Glutamatergic neuron (in vitro differentiated cells): ENCODE data around the gene TARDBP. TPM values are rescaled to one million over a fixed set of nuclear protein-coding genes. Genes with fewer than 3 reads are reported as not detected.

ENCODE experiments used
- DNase-seq: peaks from one replicate; pipeline ENCODE4 v3.0.0; 2022
- H3K27ac Mint-ChIP-seq: one replicate; pipeline ENCODE4 v1.8.0; 2020; ENCODE audit warnings: mild to moderate bottlenecking, mixed read lengths, inconsistent platforms; ENCODE audit not compliant: unreplicated experiment
- H3K27me3 Mint-ChIP-seq: one replicate; pipeline ENCODE4 v1.8.0; 2020; ENCODE audit warnings: mild to moderate bottlenecking, moderate library complexity, mixed read lengths, inconsistent platforms; ENCODE audit not compliant: unreplicated experiment
- H3K36me3 Mint-ChIP-seq: one replicate; pipeline ENCODE4 v1.8.0; 2020; ENCODE audit warnings: mild to moderate bottlenecking, mixed read lengths, inconsistent platforms; ENCODE audit not compliant: unreplicated experiment
- H3K4me1 Mint-ChIP-seq: one replicate; pipeline ENCODE4 v1.8.0; 2020; ENCODE audit warnings: mild to moderate bottlenecking, low read depth, mixed read lengths, inconsistent platforms; ENCODE audit not compliant: unreplicated experiment
- H3K4me3 Mint-ChIP-seq: one replicate; pipeline ENCODE4 v1.8.0; 2020; ENCODE audit warnings: mild to moderate bottlenecking, mixed read lengths, inconsistent platforms; ENCODE audit not compliant: unreplicated experiment
- H3K9me3 Mint-ChIP-seq: one replicate; pipeline ENCODE4 v1.8.0; 2020; ENCODE audit warnings: mild to moderate bottlenecking, moderate library complexity, mixed read lengths, inconsistent platforms; ENCODE audit not compliant: unreplicated experiment
- total RNA-seq: library from RNA; stranded (reverse); fragmentation: NEBNext Ultra II Directional; extraction: Animal tissue kit (Norgen Biotek cat#: 25700); gene quantifications from one replicate; pipeline ENCODE4 v1.2.1, GENCODE V29; 2021; ENCODE audit not compliant: unreplicated experiment
- TF ChIP-seq, protein P1 (sequence below): fragments of 200-600 bp; sonication (generic); IDR thresholded peaks from one replicate; pipeline ENCODE4 v1.5.0; 2021; ENCODE audit not compliant: partially characterized antibody, unreplicated experiment

TARDBP gene
- total RNA-seq, 1 donor from 2014 or later: 161 TPM

GRCh38 chr1:11026052-11026451, 13.6 kb downstream of the TARDBP start:
- H3K9me3 Mint-ChIP-seq: no peaks in the 10 kb centered on the region
- TF ChIP-seq, protein P1, sequence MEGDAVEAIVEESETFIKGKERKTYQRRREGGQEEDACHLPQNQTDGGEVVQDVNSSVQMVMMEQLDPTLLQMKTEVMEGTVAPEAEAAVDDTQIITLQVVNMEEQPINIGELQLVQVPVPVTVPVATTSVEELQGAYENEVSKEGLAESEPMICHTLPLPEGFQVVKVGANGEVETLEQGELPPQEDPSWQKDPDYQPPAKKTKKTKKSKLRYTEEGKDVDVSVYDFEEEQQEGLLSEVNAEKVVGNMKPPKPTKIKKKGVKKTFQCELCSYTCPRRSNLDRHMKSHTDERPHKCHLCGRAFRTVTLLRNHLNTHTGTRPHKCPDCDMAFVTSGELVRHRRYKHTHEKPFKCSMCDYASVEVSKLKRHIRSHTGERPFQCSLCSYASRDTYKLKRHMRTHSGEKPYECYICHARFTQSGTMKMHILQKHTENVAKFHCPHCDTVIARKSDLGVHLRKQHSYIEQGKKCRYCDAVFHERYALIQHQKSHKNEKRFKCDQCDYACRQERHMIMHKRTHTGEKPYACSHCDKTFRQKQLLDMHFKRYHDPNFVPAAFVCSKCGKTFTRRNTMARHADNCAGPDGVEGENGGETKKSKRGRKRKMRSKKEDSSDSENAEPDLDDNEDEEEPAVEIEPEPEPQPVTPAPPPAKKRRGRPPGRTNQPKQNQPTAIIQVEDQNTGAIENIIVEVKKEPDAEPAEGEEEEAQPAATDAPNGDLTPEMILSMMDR: no peak
- H3K27ac Mint-ChIP-seq: no peak overlapping the region
- DNase-seq: no peak
- H3K27me3 Mint-ChIP-seq: peaks cover 3% of the 10 kb centered on the region
- H3K36me3 Mint-ChIP-seq: peaks cover 6% of the 10 kb centered on the region
- no peaks in the 10 kb centered on the region for H3K4me1 Mint-ChIP-seq
- no peak overlapping the region for H3K4me3 Mint-ChIP-seq

DNA sequence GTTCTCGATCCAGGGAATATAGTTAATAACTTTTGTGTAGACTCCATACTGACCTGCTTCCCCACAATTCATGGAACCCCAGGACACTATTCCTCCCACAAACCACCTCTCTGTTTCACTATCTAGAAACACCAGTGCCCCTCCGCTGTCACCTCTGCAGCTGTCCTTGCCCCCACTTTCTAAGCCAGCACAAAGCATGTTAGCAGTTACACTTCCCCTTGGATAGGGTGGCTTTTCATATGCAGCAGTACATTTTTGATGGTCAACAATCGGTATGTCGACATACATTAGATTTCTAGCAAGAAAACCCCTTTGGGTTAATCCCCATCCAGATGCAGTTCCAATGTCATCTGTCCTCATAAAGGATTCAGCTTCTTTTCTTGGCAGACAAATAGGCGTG, 14.4 kb downstream of the TARDBP start:
- no peak for DNase-seq
- Mint-ChIP-seq H3K36me3 (peaks cover 5% of the 10 kb centered on the region), H3K9me3 (no peaks in the 10 kb centered on the region), H3K4me3 (no peak overlapping the region), H3K4me1 (no peaks in the 10 kb centered on the region), H3K27me3 (peaks cover 3% of the 10 kb centered on the region), H3K27ac (peak overlapping the region; percentile 49)
- TF ChIP-seq, protein P1: no peak

DNA sequence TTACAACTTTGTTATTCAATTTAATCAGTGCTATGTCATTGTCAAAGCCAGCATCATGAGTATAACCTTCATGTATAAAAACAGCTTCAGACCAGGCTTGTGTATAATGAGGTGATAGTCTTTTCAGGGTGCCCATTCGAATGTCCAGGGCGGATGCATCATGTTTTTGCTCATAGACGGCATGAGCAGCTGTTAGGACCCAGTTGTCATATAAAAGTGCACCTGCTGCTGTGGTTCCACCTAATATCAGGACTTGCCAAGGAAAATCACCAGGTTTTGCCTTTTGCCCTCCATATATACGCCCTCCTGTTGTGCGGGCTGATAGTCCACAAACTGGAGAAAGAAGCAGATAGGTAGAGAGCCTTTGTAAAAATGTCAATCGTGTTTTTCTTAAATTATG, 14.9 kb downstream of the TARDBP start:
- Mint-ChIP-seq H3K36me3 (peaks cover under 1% of the 10 kb centered on the region), H3K27me3 (peaks cover 3% of the 10 kb centered on the region), H3K9me3 (no peaks in the 10 kb centered on the region), H3K27ac (no peak overlapping the region), H3K4me3 (no peak overlapping the region), H3K4me1 (no peaks in the 10 kb centered on the region)
- DNase-seq: no peak
- TF ChIP-seq, protein P1: no peak

GRCh38 chr1:11028018-11028417, 15.6 kb downstream of the TARDBP start:
- TF ChIP-seq, protein P1: no peak
- Mint-ChIP-seq H3K9me3 (no peaks in the 10 kb centered on the region), H3K4me3 (no peak overlapping the region), H3K27me3 (peaks cover 3% of the 10 kb centered on the region), H3K36me3 (no peaks in the 10 kb centered on the region), H3K4me1 (no peaks in the 10 kb centered on the region), H3K27ac (no peak overlapping the region)
- no peak for DNase-seq

DNA sequence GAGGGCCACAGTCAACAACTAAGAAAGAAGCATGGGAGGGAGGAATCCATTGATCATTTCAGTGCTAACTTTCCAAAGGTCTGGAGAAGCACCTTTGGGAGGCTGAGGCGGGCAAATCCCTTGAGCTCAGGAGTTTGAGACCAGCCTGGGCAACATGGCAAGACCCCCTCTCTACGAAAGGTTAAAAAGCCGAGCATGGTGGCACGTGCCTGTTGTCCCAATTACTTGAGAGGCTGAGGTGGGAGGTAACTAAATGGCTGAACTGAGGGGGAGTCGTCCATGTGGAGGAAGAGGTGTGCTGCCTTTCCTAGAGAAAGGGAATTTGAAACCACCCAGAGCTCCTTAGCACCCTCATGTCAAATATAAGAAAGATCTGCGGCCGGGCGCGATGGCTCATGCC, 18.4 kb downstream of the TARDBP start:
- H3K27ac Mint-ChIP-seq: no peak overlapping the region
- peaks cover 3% of the 10 kb centered on the region for H3K27me3 Mint-ChIP-seq
- no peak for DNase-seq
- no peaks in the 10 kb centered on the region for H3K9me3 Mint-ChIP-seq
- TF ChIP-seq, protein P1: no peak
- no peak overlapping the region for H3K4me3 Mint-ChIP-seq
- no peaks in the 10 kb centered on the region for H3K4me1 Mint-ChIP-seq
- H3K36me3 Mint-ChIP-seq: no peaks in the 10 kb centered on the region
